ENCODE data around the gene ACOXL.

DNA sequence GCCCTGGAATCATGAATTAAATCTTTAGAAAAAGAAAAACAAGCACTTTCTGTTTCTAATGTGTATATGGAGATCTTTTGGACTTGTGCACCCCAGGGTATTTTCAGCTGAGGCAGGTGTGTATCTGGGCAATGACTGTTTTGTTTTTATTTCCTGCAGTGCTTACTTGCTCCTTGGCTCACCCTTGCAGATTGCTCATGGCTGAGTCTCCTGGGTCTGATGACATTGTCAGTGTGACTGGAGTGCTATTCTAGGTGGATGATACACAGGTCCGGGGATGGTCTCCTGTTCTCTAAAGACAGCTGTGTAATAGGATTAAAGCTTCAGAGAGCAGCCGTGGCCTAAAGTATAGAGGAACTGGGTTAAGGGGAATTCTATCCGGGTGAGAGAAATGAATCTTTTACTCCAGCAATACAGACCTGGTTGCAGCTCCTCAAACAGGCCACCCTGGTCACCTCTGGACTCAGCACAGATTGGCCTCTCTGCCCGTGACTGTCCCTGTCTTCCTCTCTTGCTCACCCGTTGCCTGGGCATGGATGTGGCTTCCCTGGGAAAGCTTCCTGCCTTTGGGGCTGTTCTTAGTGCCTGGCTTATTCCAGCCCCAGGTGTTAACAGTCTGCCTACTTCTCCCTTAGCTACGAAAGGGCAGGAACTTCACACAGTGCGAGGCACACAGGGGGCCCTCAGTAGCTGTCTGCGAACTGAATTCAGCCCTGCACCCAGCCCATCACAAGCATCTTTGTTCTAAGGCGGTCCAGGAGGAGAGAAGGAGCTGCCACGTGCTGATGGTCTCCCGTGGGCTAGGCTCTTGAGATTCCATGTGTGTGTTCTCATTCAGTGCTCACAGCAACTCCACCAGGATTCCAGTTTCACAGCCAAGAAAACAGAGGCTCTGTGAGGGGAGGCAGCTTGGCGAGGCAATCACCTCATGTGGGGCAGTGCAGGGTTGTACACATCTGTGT lies 84.3 kb downstream of the ACOXL start:
- no peak for TF ChIP-seq POLR2AphosphoS5 (IDR thresholded peaks at IDR 0.05)
- no peak for TF ChIP-seq POLR2A (IDR thresholded peaks at IDR 0.05)
